LNCAP (cell line): ENCODE results near the gene MALAT1.

ENCODE experiments used
- CTCF ChIP-seq: fragments of 450-650 bp; IDR thresholded peaks from 2 replicates; pipeline ENCODE4 v1.5.1; 2017; ENCODE audit warnings: mild to moderate bottlenecking

Gene MALAT1

GRCh38 chr11:65536412-65537295, 37.8 kb downstream of the MALAT1 start:
- TF ChIP-seq CTCF, result no peak

DNA sequence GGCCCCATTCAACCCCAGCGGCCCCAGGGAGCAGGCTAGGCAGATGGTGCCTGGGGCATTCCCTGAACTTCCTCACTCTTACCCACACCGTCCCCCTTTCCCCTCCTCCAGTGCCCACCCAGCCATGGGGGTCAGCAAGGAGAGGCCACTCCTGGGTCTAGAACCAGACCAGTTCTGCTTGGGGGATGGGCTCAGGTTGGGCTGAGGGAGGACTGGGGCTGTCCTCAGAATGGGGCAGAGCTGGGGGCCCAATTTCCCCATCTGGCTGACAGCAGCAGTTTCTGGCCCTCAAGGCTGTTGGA, 38.4 kb downstream of the MALAT1 start:
- no peak for TF ChIP-seq CTCF

GRCh38 chr11:65537620-65538231, 38.9 kb downstream of the MALAT1 start:
- no peak for TF ChIP-seq CTCF

DNA sequence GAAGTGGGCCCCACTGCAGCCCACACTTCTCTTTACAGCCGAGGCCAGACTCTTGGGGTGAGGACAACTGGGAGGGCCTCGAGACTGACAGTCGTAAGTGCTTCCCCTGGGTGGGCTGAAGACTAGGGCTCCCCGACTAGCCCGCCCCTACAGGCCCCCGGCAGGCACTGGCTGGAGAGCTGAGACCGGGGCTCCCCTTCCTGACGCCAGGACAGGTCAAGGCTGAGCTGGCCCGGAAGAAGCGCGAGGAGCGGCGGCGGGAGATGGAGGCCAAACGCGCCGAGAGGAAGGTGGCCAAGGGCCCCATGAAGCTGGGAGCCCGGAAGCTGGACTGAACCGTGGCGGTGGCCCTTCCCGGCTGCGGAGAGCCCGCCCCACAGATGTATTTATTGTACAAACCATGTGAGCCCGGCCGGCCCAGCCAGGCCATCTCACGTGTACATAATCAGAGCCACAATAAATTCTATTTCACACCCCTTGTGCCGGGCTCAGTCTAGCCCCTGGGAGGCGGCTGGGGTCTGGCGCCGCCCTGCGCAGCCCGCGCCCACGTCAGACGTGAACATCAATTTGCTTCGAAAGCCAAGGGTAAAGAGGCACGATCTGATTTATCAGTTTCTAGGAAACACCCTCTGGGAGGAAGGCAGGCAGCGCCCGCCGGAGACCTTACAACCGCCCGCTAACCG, 39.5 kb downstream of the MALAT1 start:
- TF ChIP-seq CTCF, result no peak

DNA sequence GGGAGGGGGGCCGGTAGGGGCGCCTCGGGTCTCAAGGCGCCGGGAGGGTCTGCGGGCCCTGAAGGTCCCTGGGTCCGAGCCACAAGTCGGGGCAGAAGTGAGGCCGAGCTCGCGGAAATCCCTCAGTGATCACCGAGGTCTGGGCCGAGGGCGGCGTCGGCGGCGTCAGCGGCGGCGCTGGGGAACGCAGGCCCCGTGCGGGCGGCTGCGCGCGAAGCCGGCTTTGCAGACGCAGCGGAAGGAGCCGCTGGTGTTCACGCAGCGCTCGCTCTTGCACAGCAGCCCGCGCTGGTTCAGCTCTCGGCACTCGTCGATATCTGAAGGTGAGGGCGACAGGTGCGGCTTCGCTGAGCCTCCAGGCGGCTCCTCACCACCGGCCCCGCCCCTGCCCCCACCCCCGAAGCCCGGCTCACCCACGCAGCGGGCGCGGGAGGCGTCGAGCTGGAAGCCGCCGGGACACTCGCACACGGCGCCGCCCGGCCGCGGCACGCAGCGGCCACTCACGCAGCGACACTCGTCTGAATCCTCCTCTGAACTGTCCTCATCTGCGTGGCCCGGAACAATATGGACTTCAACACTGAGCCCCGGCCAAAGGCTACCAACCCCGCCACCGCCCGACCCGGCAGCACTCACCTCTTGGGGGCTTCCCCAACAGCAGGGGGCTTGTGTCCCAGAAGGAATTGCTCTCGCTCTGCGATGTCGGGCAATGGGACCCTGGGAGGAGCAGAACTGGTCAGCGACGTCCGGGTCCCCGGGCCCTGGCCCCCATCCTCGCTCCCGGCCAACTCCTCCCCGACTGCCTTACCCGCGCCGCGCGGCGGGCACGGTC, 40.3 kb downstream of the MALAT1 start:
- no peak for TF ChIP-seq CTCF

- peak; percentile 47 for TF ChIP-seq CTCF
These were observed 41.0 kb downstream of the MALAT1 start for GRCh38 chr11:65539744-65540289.
